Activated T-cell treated with anti-CD3 and anti-CD28 coated beads, Interleukin-2, amount 50 U/mL, for 4 hours (primary cell): Measurements from ENCODE around the gene ANAPC15. TPM values are rescaled to one million over a fixed set of nuclear protein-coding genes. Genes with fewer than 3 reads are reported as not detected.

Experiments used
- ATAC-seq, 2 donors: fragments of 200-7000 bp; cut with Tn5 transposase; one replicate each; pipeline ENCODE4 v1.10.0; 2021
- DNase-seq: peaks from one replicate; pipeline ENCODE4 v3.0.0-alpha.2; 2020
- H3K27me3 Mint-ChIP-seq: one replicate; pipeline ENCODE4 v1.8.0; 2021; ENCODE audit warnings: low read depth, mixed read lengths
- H3K36me3 Mint-ChIP-seq: one replicate; pipeline ENCODE4 v1.8.0; 2022; ENCODE audit warnings: mixed read lengths; ENCODE audit not compliant: insufficient read depth
- H3K4me1 Mint-ChIP-seq: one replicate; pipeline ENCODE4 v1.8.0; 2021; ENCODE audit warnings: low read depth, mixed read lengths
- H3K4me3 Mint-ChIP-seq: one replicate; pipeline ENCODE4 v1.8.0; 2021; ENCODE audit warnings: mild to moderate bottlenecking, moderate library complexity, mixed read lengths
- H3K9me3 Mint-ChIP-seq: one replicate; pipeline ENCODE4 v1.8.0; 2021; ENCODE audit warnings: mixed read lengths
- total RNA-seq, 3 donors: library from RNA; stranded (reverse); gene quantifications; one replicate each; pipeline ENCODE4 v1.2.1, GENCODE V29; 2021

ANAPC15 gene
- total RNA-seq, 3 donors from 2014 or later = 56.2 to 68.9 (median 58.9) TPM

- H3K4me3 Mint-ChIP-seq = no peak overlapping the region
- peaks cover 34% of the 10 kb centered on the region for H3K4me1 Mint-ChIP-seq
- ATAC-seq (no peak), DNase-seq (no peak)
- no peaks in the 10 kb centered on the region for H3K9me3 Mint-ChIP-seq
- no peaks in the 10 kb centered on the region for H3K27me3 Mint-ChIP-seq
- peaks cover 22% of the 10 kb centered on the region for H3K36me3 Mint-ChIP-seq
Observed at GRCh38 chr11:72069200-72069599, 43.3 kb downstream of the ANAPC15 start.

GRCh38 chr11:72067676-72068075 is 44.8 kb downstream of the ANAPC15 start:
- peaks cover 34% of the 10 kb centered on the region for H3K4me1 Mint-ChIP-seq
- ATAC-seq (no peak), DNase-seq (no peak)
- H3K27me3 Mint-ChIP-seq = no peaks in the 10 kb centered on the region
- no peak overlapping the region for H3K4me3 Mint-ChIP-seq
- no peaks in the 10 kb centered on the region for H3K9me3 Mint-ChIP-seq
- peaks cover 22% of the 10 kb centered on the region for H3K36me3 Mint-ChIP-seq

- no peak overlapping the region for H3K4me3 Mint-ChIP-seq
Observed at GRCh38 chr11:72067266-72067665, 45.2 kb downstream of the ANAPC15 start.

GRCh38 chr11:72066855-72067254 is 45.6 kb downstream of the ANAPC15 start:
- Mint-ChIP-seq H3K4me1 (peaks cover 27% of the 10 kb centered on the region), H3K4me3 (no peak overlapping the region), H3K27me3 (no peaks in the 10 kb centered on the region), H3K9me3 (no peaks in the 10 kb centered on the region), H3K36me3 (peaks cover 24% of the 10 kb centered on the region)
- ATAC-seq = no peak
- DNase-seq = no peak

More at GRCh38 chr11:72067266-72067665, 45.2 kb downstream of the ANAPC15 start:
- Mint-ChIP-seq H3K4me1 (peaks cover 31% of the 10 kb centered on the region), H3K36me3 (peaks cover 22% of the 10 kb centered on the region), H3K9me3 (no peaks in the 10 kb centered on the region), H3K27me3 (no peaks in the 10 kb centered on the region)
- ATAC-seq = no peak
- DNase-seq = no peak

- no peaks in the 10 kb centered on the region for H3K27me3 Mint-ChIP-seq
- peaks cover 10% of the 10 kb centered on the region for H3K36me3 Mint-ChIP-seq
- DNase-seq = no peak
- ATAC-seq = no peak
- no peaks in the 10 kb centered on the region for H3K9me3 Mint-ChIP-seq
- no peak overlapping the region for H3K4me3 Mint-ChIP-seq
- H3K4me1 Mint-ChIP-seq = peaks cover 2% of the 10 kb centered on the region
Observed at GRCh38 chr11:72061739-72062396, 50.6 kb downstream of the ANAPC15 start.

Other genes with a start within 250 kb of the ANAPC15 start
- not detected for gene DEFB131B, start 234.2 kb downstream of the ANAPC15 start, total RNA-seq
- 10 to 100 TPM; 10.3 to 12.2 (median 10.5) TPM for gene XNDC1N, start 184.1 kb downstream of the ANAPC15 start, total RNA-seq
- gene RNF121, start 183.6 kb downstream of the ANAPC15 start, total RNA-seq = 10 to 100 TPM; 38.3 to 46.0 (median 43.0) TPM
- gene IL18BP, start 113.8 kb downstream of the ANAPC15 start, total RNA-seq = 1 to 10 TPM; 7.9 to 9.8 (median 9.3) TPM
- gene NUMA1, start 32.2 kb downstream of the ANAPC15 start, total RNA-seq = 10 to 100 TPM; 80.8 to 90.6 (median 85.3) TPM
- gene LRRC51, start 31.8 kb downstream of the ANAPC15 start, total RNA-seq = 1 to 10 TPM; 3.3 to 7.7 (median 7.3) TPM
- 10 to 100 TPM; 77.6 to 82.1 (median 78.2) TPM for gene LAMTOR1, start 9.4 kb downstream of the ANAPC15 start, total RNA-seq
- not detected for gene TOMT, start 6.8 kb downstream of the ANAPC15 start, total RNA-seq
- not detected for gene FOLR3, start 23.0 kb upstream of the ANAPC15 start, total RNA-seq
- under 1 TPM in 2 of 3 donors, not detected in 1; 0.20 to 0.24 TPM for gene FOLR1, start 79.4 kb upstream of the ANAPC15 start, total RNA-seq
- not detected for gene FOLR2, start 104.1 kb upstream of the ANAPC15 start, total RNA-seq
- 10 to 100 TPM; 69.5 to 90.2 (median 79.5) TPM for gene INPPL1, start 112.1 kb upstream of the ANAPC15 start, total RNA-seq
- not detected for gene PHOX2A, start 131.5 kb upstream of the ANAPC15 start, total RNA-seq